ENCODE measurements around the gene RORC. TPM values are rescaled to one million over a fixed set of nuclear protein-coding genes. Genes with fewer than 3 reads are reported as not detected.

RORC gene
- total RNA-seq, 1 donor from 2014 or later: not detected

DNA sequence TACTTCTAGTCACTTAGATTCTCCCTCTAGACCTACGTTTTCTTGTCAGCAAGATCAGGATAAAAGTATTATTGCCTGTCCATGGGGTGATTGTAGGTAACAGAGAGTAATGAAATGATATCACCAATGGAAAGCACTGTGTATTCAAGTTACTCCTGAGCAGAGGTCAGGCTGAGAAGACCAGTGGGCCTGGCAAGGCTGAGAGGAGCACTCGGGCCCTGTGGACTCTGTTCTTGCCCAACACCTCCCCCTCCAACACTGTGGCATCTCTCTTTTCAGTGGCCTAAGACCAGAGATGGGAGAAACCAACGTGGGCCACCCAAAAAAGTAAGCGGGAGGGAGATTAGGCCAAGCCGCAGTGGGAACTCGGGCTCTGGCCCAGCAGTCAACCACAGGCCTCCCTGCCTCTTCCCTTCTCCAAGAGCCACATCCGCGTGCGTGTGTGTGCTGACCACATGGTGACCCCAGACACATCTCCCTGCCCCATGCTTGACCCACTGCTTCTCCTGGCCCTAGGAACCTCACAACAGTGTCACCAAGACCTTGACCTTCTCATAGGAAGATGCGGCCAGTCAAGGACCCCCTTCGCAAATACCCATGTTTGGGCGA is 12.3 kb downstream of the RORC start:
- H3K9ac ChIP-seq (ENCODE audit: low read length): no peak overlapping the region
- H3K27ac ChIP-seq (ENCODE audit: low read depth, low read length): no peak overlapping the region
- peaks cover 6% of the 10 kb centered on the region for H3K4me1 Mint-ChIP-seq (ENCODE audit: low read depth, unreplicated experiment)
- no peaks in the 10 kb centered on the region for H4K20me1 ChIP-seq (ENCODE audit: insufficient read depth, low read length)
- FAIRE-seq (no peak), DNase-seq (ENCODE audit: low read depth) (no peak)
- no peak overlapping the region for H2AFZ ChIP-seq (ENCODE audit: low read depth, low read length)
- TF ChIP-seq EZH2 (IDR thresholded peaks at IDR 0.05; ENCODE audit: insufficient read depth, low read length): no peak
- TF ChIP-seq, protein P1, sequence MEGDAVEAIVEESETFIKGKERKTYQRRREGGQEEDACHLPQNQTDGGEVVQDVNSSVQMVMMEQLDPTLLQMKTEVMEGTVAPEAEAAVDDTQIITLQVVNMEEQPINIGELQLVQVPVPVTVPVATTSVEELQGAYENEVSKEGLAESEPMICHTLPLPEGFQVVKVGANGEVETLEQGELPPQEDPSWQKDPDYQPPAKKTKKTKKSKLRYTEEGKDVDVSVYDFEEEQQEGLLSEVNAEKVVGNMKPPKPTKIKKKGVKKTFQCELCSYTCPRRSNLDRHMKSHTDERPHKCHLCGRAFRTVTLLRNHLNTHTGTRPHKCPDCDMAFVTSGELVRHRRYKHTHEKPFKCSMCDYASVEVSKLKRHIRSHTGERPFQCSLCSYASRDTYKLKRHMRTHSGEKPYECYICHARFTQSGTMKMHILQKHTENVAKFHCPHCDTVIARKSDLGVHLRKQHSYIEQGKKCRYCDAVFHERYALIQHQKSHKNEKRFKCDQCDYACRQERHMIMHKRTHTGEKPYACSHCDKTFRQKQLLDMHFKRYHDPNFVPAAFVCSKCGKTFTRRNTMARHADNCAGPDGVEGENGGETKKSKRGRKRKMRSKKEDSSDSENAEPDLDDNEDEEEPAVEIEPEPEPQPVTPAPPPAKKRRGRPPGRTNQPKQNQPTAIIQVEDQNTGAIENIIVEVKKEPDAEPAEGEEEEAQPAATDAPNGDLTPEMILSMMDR (IDR thresholded peaks at IDR 0.05; ENCODE audit: insufficient read depth, low read depth, low read length): no peak
- H3K27ac Mint-ChIP-seq (ENCODE audit: unreplicated experiment): no peak overlapping the region
- H3K36me3 Mint-ChIP-seq (ENCODE audit: low read depth, unreplicated experiment): peaks cover 2% of the 10 kb centered on the region
- no peak overlapping the region for H3K4me3 Mint-ChIP-seq (ENCODE audit: unreplicated experiment)
- H3K4me3 ChIP-seq (ENCODE audit: insufficient read depth, low read depth, low read length): no peak overlapping the region
- peaks cover 8% of the 10 kb centered on the region for H3K27me3 ChIP-seq (ENCODE audit: insufficient read depth, low read length)
- H3K4me1 ChIP-seq (ENCODE audit: insufficient read depth, low read length): no peaks in the 10 kb centered on the region
- H3K79me2 ChIP-seq (ENCODE audit: insufficient read depth, low read length): no peaks in the 10 kb centered on the region
- no peak overlapping the region for H3K4me2 ChIP-seq (ENCODE audit: low read length)
- peaks cover 3% of the 10 kb centered on the region for H3K9me3 Mint-ChIP-seq (ENCODE audit: unreplicated experiment)
- H3K36me3 ChIP-seq (ENCODE audit: insufficient read depth, low read length): no peaks in the 10 kb centered on the region
- H3K27me3 Mint-ChIP-seq (ENCODE audit: low read depth, unreplicated experiment): peaks cover 74% of the 10 kb centered on the region
- no peaks in the 10 kb centered on the region for H3K9me3 ChIP-seq (ENCODE audit: insufficient read depth, low read depth, low read length)

DNA sequence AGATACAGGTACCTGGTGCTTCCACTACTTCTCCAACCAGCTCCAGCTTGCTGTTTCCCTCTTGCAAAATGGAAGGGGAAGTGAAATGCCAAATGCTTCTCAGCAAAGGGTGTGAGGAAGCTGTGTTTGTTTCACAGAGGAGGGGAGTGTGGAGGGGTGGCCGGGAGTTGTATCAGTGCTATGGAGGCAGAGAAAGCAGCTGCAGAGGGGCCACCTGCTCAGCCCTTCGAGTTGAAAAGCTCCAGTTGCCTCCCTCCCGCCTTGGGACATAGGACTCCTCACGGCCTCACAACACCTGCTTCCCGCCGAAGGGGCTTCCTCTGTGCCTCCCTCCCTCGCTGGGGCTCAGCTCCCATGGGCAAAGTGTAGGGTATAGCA is 14.3 kb downstream of the RORC start:
- TF ChIP-seq, protein P1 (IDR thresholded peaks at IDR 0.05; ENCODE audit: insufficient read depth, low read depth, low read length): no peak
- TF ChIP-seq EZH2 (IDR thresholded peaks at IDR 0.05; ENCODE audit: insufficient read depth, low read length): no peak
- H3K9me3 Mint-ChIP-seq (ENCODE audit: unreplicated experiment): peaks cover 1% of the 10 kb centered on the region
- H3K27ac Mint-ChIP-seq (ENCODE audit: unreplicated experiment): no peak overlapping the region
- H3K4me3 Mint-ChIP-seq (ENCODE audit: unreplicated experiment): no peak overlapping the region
- Histone ChIP-seq H3K4me1 (ENCODE audit: insufficient read depth, low read length) (no peaks in the 10 kb centered on the region), H3K79me2 (ENCODE audit: insufficient read depth, low read length) (no peaks in the 10 kb centered on the region), H2AFZ (ENCODE audit: low read depth, low read length) (no peak overlapping the region), H3K27ac (ENCODE audit: low read depth, low read length) (no peak overlapping the region), H3K9ac (ENCODE audit: low read length) (no peak overlapping the region), H3K4me2 (ENCODE audit: low read length) (no peak overlapping the region), H3K4me3 (ENCODE audit: insufficient read depth, low read depth, low read length) (no peak overlapping the region), H3K9me3 (ENCODE audit: insufficient read depth, low read depth, low read length) (no peaks in the 10 kb centered on the region), H3K27me3 (ENCODE audit: insufficient read depth, low read length) (peaks cover 12% of the 10 kb centered on the region), H3K36me3 (ENCODE audit: insufficient read depth, low read length) (no peaks in the 10 kb centered on the region), H4K20me1 (ENCODE audit: insufficient read depth, low read length) (no peaks in the 10 kb centered on the region)
- H3K4me1 Mint-ChIP-seq (ENCODE audit: low read depth, unreplicated experiment): peaks cover 6% of the 10 kb centered on the region
- H3K27me3 Mint-ChIP-seq (ENCODE audit: low read depth, unreplicated experiment): peaks cover 82% of the 10 kb centered on the region
- DNase-seq (ENCODE audit: low read depth) (no peak), FAIRE-seq (no peak)
- peaks cover 2% of the 10 kb centered on the region for H3K36me3 Mint-ChIP-seq (ENCODE audit: low read depth, unreplicated experiment)

DNA sequence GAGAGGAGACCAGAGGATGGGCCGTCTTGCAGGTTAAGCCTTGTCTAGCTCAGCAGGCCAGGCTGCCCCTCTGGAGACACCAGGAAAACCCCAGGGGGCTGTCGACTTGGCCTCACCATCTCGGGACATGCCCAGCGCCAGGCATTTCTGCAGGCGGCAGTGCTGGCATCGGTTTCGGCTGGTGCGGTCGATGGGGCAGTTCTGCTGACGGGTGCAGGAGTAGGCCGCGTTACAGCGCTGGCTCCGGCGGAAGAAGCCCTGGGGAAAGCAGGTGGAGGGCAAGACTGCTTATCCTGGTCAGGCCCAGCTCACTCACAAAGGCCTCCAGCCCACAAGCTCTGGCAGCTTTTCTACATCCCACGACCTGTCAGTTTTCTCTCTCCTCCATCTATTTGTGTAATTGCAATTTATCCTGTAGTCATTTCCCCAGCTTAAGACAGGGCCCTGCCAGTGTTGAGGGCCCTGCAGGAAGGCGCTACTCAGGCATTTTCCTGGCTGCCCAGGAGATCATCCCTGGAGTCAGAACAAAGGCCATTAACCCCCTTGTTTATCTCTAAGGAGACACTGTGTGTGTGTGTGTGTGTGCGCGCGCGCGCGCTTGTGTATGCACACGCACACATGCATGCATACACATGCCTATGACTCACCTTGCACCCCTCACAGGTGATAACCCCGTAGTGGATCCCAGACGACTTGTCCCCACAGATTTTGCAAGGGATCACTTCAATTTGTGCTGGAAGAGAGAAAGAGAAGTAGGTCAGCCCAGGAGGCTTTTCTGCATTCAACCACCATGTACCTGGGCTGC is 14.9 kb downstream of the RORC start:
- no peaks in the 10 kb centered on the region for H4K20me1 ChIP-seq (ENCODE audit: insufficient read depth, low read length)
- H3K4me3 ChIP-seq (ENCODE audit: insufficient read depth, low read depth, low read length): no peak overlapping the region
- H3K9me3 ChIP-seq (ENCODE audit: insufficient read depth, low read depth, low read length): no peaks in the 10 kb centered on the region
- no peaks in the 10 kb centered on the region for H3K79me2 ChIP-seq (ENCODE audit: insufficient read depth, low read length)
- no peak overlapping the region for H3K4me2 ChIP-seq (ENCODE audit: low read length)
- H3K27ac ChIP-seq (ENCODE audit: low read depth, low read length): no peak overlapping the region
- FAIRE-seq (no peak), DNase-seq (ENCODE audit: low read depth) (no peak)
- TF ChIP-seq, protein P1 (IDR thresholded peaks at IDR 0.05; ENCODE audit: insufficient read depth, low read depth, low read length): no peak
- TF ChIP-seq EZH2 (IDR thresholded peaks at IDR 0.05; ENCODE audit: insufficient read depth, low read length): no peak
- no peak overlapping the region for H2AFZ ChIP-seq (ENCODE audit: low read depth, low read length)
- Mint-ChIP-seq H3K36me3 (ENCODE audit: low read depth, unreplicated experiment) (peaks cover 2% of the 10 kb centered on the region), H3K4me1 (ENCODE audit: low read depth, unreplicated experiment) (peaks cover 2% of the 10 kb centered on the region), H3K27ac (ENCODE audit: unreplicated experiment) (no peak overlapping the region), H3K27me3 (ENCODE audit: low read depth, unreplicated experiment) (peaks cover 80% of the 10 kb centered on the region), H3K9me3 (ENCODE audit: unreplicated experiment) (peaks cover 1% of the 10 kb centered on the region), H3K4me3 (ENCODE audit: unreplicated experiment) (no peak overlapping the region)
- H3K4me1 ChIP-seq (ENCODE audit: insufficient read depth, low read length): no peaks in the 10 kb centered on the region
- peaks cover 16% of the 10 kb centered on the region for H3K27me3 ChIP-seq (ENCODE audit: insufficient read depth, low read length)
- no peaks in the 10 kb centered on the region for H3K36me3 ChIP-seq (ENCODE audit: insufficient read depth, low read length)
- no peak overlapping the region for H3K9ac ChIP-seq (ENCODE audit: low read length)
